Thoracic aorta (tissue), 2 donors: ENCODE data around the gene GARIN5A. TPM values are rescaled to one million over a fixed set of nuclear protein-coding genes. Genes with fewer than 3 reads are reported as not detected.
"Not testable (repeated sequence)": the region's sequence is repeated elsewhere in the genome, so short reads cannot be mapped to it uniquely, and the experiment has no call there.

Experiments
- ATAC-seq: fragments of 150-250 bp; one replicate; pipeline ENCODE4 v1.8.0; 2017; ENCODE audit warnings: low read depth; ENCODE audit not compliant: insufficient number of reproducible peaks, low FRiP score
- DNase-seq: peaks from one replicate; pipeline ENCODE4 v3.0.0-alpha.2; 2020; ENCODE audit warnings: low spot score
- H3K27ac ChIP-seq, 2 donors: fragments of 200-600 bp; sonication (generic); 1 replicate in 1 of 2; 2 replicates in 1 of 2; pipeline ENCODE4 v1.5.1; 2016; ENCODE audit warnings: mild to moderate bottlenecking in 2 of 2, moderate library complexity in 2 of 2
- H3K27me3 ChIP-seq: fragments of 200-600 bp; sonication (generic); replicated peaks from 2 replicates; pipeline ENCODE4 v1.6.0; 2016; ENCODE audit warnings: mild to moderate bottlenecking; ENCODE audit not compliant: insufficient read depth
- H3K36me3 ChIP-seq: fragments of 200-600 bp; sonication (generic); one replicate; pipeline ENCODE4 v1.5.1; 2016
- H3K4me1 ChIP-seq, 2 donors: fragments of 200-600 bp; sonication (generic); 1 replicate in 1 of 2; 2 replicates in 1 of 2; pipeline versions ENCODE4 v1.5.1 to v1.6.0; 2016; ENCODE audit warnings: low read depth in 2 of 2, mild to moderate bottlenecking in 1 of 2; ENCODE audit not compliant: control insufficient read depth in 1 of 2
- H3K4me3 ChIP-seq: fragments of 200-600 bp; sonication (generic); 2 replicates; pipeline ENCODE4 v1.5.1; 2016; ENCODE audit warnings: mild to moderate bottlenecking
- H3K9me3 ChIP-seq: fragments of 200-600 bp; sonication (generic); 2 replicates; pipeline ENCODE4 v1.5.1; 2016
- CTCF ChIP-seq: fragments of 200-600 bp; sonication (generic); IDR thresholded peaks from one replicate; pipeline ENCODE4 v1.5.1; 2019; ENCODE audit warnings: antibody characterized with exemption
- total RNA-seq, 2 donors: library from RNA; depleted of rRNA; stranded (reverse); fragments of >200 nt; gene quantifications; one replicate each; pipeline versions ENCODE4 v1.1.0 to v1.2.3, GENCODE V29; 2016

The GARIN5A gene
- total RNA-seq, 2 donors from 2014 or later: 0.56 TPM; not detected in 1

- no peak for DNase-seq
- Histone ChIP-seq H3K36me3 (no peaks in the 10 kb centered on the region), H3K27me3 (no peaks in the 10 kb centered on the region), H3K4me3 (no peak overlapping the region), H3K9me3 (no peaks in the 10 kb centered on the region), H3K4me1 (no peaks in the 10 kb centered on the region), H3K27ac (no peak overlapping the region)
- no peak for TF ChIP-seq CTCF
- no peak for ATAC-seq
These were observed 32.6 kb downstream of the GARIN5A start for GRCh38 chr19:50444059-50444458.

- H3K27me3 ChIP-seq, H3K4me1 ChIP-seq, H3K9me3 ChIP-seq, H3K27ac ChIP-seq, H3K36me3 ChIP-seq, DNase-seq, H3K4me3 ChIP-seq, ATAC-seq: not testable (repeated sequence)
These were observed 37.5 kb downstream of the GARIN5A start for GRCh38 chr19:50439130-50439529.

GRCh38 chr19:50437862-50438449, 38.7 kb downstream of the GARIN5A start:
- ATAC-seq: no peak
- H3K4me1 ChIP-seq: no peaks in the 10 kb centered on the region
- no peaks in the 10 kb centered on the region for H3K27me3 ChIP-seq
- TF ChIP-seq CTCF: no peak
- H3K4me3 ChIP-seq: no peak overlapping the region
- no peaks in the 10 kb centered on the region for H3K36me3 ChIP-seq
- H3K27ac ChIP-seq: no peak overlapping the region
- no peak for DNase-seq
- no peaks in the 10 kb centered on the region for H3K9me3 ChIP-seq

- no peak for ATAC-seq
- H3K9me3 ChIP-seq: no peaks in the 10 kb centered on the region
- no peak for TF ChIP-seq CTCF
- no peaks in the 10 kb centered on the region for H3K36me3 ChIP-seq
- H3K4me1 ChIP-seq: peaks cover 6 to 13% of the 10 kb centered on the region in 2 donors
- peaks cover 5% of the 10 kb centered on the region for H3K27me3 ChIP-seq
- no peak overlapping the region for H3K27ac ChIP-seq
- no peak for DNase-seq
- H3K4me3 ChIP-seq: no peak overlapping the region
These were observed 41.0 kb downstream of the GARIN5A start for GRCh38 chr19:50435627-50436026.

GRCh38 chr19:50435221-50435620, 41.4 kb downstream of the GARIN5A start:
- no peak for ATAC-seq
- H3K4me1 ChIP-seq: peaks cover 6 to 13% of the 10 kb centered on the region in 2 donors
- no peak for TF ChIP-seq CTCF
- H3K9me3 ChIP-seq: no peaks in the 10 kb centered on the region
- no peak for DNase-seq
- no peak overlapping the region for H3K27ac ChIP-seq
- no peak overlapping the region for H3K4me3 ChIP-seq
- peaks cover 5% of the 10 kb centered on the region for H3K27me3 ChIP-seq
- H3K36me3 ChIP-seq: no peaks in the 10 kb centered on the region

DNA sequence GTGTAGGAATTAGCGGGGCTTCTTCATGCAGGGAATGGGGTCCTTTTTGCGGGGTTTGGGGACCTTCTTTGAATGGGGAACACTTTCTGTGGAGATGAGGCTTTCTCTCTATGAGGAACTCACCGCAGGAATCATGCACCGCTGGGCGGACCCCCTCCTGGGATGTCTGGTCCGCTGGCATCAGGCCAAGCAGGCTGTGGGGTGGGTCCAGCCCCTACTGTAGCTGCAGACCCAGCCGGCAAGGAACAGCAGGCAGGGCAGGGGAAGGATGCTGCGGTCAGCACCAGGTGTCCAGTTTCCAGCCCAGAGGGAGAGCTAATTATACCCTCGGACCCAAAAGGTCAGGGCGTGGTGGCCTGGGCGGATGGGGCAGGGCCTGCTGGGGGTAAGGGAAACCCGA, 42.1 kb downstream of the GARIN5A start:
- Histone ChIP-seq H3K36me3 (no peaks in the 10 kb centered on the region), H3K4me1 (peaks cover 6 to 13% of the 10 kb centered on the region in 2 donors), H3K27me3 (peaks cover 5% of the 10 kb centered on the region), H3K9me3 (no peaks in the 10 kb centered on the region), H3K4me3 (no peak overlapping the region), H3K27ac (no peak overlapping the region)
- TF ChIP-seq CTCF: no peak
- no peak for DNase-seq
- no peak for ATAC-seq
